Iris pigment epithelial cell (primary cell): ENCODE data around the gene AARSD1.
A peak's percentile ranks its signal among the peaks of the same experiment; 100 is the strongest.
"Not testable (repeated sequence)": the region's sequence is repeated elsewhere in the genome, so short reads cannot be mapped to it uniquely, and the experiment has no call there.

ENCODE experiments used
- DNase-seq: peaks from one replicate; pipeline ENCODE4 v3.0.0-alpha.2; 2011; ENCODE audit warnings: low read depth

AARSD1 gene

DNA sequence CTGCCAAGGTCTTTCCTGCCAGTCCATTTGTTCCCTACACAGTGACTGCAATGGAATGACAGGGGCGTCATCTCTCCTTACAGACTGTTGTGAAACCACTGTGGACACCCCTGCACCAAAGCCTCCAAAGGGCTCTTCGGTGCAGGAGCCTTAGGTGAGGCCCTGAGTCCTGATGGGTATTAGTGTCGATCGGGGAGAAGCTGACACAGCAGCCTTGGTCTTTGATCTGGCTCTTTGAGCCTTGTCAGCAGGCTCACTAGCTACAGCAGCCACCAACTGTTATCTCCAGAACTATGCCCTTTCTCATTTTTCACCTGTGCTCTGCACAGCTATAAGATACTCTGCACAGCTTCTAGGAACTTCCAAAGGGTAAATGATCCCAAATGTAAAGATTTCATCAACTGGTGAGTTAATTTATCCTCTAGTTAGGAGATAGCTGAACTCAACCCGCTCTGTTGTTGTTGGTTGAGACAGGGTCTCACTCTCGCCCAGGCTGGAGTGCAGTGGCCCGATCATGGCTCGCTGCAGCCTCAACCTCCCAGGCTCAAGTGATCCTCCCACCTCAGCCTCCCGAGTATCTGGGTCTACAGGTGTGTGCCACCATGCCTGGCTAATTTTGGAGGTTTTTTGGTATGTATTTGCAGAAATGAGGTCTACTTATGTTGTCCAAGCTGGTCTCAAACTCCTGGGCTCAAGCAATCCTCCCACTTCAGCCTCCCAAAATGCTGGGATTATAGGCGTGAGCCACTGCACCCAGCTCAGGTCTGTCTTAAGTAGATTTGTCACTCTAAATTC lies 44.0 kb downstream of the AARSD1 start:
- no peak for DNase-seq

DNA sequence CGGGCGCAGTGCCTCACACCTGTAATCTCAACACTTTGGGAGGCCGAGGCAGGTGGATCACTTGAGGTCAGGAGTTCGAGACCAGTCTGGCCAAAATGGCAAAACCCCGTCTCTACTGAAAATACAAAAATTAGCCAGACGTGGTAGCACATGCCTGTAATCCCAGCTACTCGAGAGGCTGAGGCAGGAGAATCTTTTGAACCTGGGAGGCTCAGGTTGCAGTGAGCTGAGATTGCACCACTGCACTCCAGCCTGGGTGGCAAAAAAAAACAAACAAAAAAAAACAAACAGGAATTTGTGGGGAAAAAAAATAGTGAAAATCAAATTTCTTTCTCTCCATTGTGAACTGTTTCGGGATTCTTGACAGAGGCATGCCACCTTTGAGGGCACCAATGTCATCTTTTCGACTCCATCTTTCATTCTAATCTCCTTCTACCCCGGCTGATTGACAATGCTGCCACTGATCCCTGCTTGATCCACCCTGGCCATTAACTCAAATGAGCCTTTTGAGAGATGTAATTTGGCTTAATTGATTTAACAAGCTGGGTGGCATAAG lies 44.7 kb downstream of the AARSD1 start:
- not testable (repeated sequence) for DNase-seq

DNA sequence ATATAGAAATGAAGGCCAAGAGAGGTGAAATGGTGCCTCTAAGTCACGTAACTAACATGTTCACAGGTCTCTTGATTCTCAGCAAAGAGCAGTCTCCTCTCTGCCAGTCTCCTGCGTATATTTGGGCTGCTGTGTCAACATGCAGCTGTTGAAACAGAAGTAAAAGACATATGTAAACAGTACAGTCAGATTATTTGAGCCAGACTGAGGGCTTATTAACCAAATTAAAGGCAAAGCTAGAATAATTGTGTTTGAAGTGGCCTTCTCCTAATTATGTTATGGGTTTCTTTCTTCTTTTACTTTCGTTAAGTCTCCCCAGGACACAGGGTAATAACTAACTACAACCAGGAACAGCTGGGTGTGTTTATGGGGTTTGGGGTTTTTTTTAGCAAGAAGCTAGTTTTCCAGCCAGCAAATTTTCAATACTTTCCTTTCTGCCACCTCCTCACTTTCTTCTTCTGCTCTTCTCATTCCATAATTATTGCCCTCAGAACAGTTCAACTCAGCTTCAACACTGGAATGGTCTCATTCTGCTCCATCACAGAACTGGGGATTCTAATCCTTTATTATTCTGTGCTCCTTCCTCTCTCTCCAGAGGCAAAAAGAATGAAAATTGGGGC lies 45.2 kb downstream of the AARSD1 start:
- no peak for DNase-seq

DNA sequence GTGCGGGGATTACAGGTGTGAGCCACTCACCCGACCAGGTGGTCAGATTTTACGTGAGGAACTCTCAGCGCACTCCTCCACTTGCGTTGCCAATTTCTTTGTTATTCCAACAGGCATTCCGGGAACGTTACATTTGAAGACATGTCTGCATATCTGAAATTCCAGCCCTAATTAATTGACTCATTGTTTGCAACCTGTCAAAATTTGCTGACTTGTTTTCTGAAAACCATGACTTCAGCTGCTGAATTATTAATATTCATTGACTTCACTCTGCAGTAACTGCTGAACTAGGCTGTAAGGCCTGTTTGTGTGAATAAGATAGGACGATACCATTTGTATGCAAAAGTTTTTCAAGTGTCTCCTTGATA lies 47.0 kb downstream of the AARSD1 start:
- no peak for DNase-seq

DNA sequence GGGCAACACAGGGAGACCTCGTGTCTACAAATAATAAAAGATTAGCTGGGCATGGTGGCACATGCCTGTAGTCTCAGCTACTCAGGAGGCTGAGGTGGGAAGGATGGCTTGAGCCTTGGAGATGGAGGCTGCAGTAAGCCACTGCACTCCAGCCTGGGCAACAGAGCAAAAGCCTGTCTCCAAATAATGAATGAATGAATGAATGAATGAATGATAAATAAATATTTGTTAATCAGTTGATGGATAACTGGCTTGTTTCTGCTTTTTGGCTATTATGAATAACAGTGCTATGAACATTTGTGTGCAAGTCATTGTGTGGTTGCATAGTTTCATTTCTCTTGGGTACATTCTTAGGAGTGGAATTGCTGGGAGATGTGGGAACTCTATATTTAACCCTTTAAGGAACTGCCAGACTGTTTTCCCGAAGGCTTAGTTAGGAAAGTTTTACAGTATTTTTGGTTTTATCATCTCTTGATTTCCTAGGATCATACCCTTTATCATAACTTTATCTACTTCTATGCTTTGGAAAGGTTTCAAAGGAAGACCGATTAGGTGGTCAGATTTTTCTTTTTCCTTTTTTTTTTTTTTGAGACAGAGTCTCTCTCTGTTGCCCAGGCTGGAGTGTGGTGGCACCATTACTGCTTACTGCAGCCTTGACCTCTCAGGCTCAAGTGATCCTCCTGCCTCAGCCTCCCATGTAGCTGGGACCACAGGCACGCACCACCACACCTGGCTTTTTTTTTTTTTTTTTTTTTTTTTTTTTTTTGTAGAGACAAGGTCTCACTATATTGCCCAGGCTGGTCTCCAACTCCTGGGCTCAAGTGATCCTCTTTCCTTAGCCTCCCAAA lies 47.6 kb downstream of the AARSD1 start:
- not testable (repeated sequence) for DNase-seq

DNA sequence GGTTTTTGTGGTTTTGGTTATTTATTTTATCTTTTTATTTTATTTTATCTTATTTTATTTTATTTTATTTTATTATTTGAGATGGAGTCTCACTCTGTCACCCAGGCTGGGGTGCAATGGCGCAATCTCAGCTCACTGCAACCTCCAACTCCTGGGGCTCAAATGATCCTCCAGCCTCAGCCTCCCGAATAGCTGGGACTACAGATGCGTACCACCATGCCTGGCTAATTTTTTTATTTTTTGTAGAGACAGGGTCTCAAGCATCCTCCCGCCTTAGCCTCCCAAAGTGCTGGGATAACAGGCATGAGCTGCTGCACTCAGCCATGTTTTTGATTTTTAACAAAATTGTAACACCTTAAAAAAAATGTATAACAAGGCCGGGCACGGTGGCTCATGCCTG lies 49.0 kb downstream of the AARSD1 start:
- DNase-seq = not testable (repeated sequence)

DNA sequence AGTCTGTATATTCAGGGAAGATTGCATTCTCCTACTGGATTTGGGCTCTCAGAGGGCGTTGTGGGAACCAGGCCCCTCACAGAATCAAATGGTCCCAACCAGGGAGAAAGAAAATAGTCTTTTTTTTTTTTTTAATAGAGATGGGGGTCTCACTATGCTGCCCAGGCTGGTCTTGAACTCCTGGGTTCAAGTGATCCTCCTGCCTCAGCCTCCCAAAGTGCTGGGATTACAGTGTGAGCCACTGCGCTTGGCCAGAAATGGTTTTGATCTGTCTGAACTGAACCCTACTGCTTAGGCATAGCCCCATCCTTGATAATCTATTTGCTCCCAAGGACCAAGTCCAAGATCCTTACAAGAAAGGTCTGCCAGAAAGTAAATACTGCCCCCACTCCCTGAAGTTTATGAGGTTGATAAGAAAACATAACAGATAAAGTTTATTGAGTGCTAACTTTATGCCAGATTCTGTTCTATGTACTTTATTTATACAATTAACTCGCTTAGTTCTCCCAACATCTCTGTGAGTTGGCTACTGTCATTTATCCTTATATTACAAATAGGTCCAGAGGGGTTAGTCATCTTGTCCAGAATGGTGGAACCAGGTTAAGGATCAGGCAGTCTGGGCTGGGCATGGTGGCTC lies 50.2 kb downstream of the AARSD1 start:
- no peak for DNase-seq

DNA sequence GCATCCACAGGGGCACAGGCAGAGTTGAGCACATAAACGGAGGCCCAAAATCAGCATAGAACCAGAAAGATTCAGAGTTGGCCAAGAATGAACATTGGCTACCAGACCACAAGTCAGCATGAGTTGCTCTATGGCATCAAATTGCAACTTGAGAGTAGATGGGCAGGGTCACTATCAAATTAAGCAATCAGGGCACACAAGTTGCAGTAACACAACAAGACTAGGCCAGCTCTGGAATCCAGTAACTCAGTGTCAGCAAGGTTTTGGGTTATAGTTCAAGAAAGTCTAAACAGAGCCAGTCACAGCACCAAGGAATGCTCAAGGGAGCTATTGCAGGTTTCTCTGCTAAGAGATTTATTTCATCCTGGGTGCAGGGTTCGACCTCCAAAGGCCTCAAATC lies 50.7 kb downstream of the AARSD1 start:
- peak; percentile 42 for DNase-seq

DNA sequence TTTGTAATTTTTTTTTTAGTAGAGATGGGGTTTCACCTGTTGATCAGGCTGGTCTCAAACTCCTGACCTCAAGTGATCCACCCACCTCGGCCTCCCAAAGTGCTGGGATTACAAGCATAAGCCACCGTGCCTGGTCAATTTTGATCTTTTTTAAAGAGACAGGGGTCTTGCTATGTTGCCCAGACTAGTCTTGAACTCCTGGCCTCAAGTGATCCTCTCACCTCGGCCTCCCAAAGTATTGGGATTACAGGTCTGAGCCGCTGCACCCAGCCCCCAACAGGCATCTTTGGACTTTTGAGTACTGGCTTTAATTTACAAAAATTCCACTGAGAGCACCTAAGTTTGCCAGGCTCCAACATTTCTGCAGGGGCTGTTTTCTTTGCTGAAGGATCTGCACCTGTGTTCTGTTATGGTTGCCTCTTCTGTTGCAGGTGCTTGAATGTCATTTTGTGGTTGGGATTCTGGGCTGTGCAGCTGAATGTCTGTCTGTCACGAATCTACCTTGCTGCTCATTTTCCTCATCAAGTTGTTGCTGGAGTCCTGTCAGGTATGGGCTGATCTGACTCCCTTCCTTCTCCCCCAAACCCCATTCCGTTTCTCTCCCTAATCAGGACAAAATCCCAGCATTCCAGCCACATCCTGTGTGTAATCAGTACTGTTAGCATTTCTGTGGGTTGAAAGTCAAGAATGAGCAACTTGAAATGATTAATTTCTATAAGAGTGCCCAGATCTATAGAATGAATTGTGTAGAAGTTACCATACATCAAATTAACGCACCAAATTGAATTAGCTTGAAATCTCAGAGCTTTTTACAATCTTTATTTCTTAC lies 55.2 kb downstream of the AARSD1 start:
- DNase-seq = no peak

DNA sequence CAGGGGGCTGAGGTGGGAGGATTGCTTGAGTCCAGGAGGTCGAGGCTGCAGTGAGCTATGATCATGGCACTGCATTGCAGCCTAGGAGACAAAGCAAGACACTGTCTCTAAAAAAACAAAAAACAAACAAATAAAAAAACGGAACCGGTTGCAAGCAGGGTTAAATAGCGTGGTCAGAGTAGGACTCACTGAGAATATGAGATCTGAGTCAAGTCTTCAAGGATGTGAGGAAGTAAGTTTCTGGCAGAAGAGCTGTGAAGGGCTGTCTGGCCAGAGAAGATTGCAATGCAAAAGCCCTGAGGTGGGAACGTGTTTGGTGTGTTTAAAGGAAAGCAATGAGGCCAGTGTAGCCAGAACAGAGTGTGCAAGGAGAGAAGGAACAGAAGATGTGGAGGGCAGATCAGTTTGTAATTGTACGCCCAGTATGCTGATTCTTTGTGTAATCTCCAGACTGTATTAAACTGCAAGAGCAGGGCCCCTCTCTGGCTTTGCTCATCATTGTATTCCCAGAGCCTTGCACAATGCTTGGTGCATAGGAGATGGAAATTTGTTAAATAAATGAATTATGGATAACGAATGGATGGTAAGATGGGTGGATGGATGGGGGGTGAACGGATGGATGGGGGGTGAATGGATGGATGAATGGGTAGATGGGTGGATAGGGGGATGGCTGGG lies 57.3 kb downstream of the AARSD1 start:
- no peak for DNase-seq

DNA sequence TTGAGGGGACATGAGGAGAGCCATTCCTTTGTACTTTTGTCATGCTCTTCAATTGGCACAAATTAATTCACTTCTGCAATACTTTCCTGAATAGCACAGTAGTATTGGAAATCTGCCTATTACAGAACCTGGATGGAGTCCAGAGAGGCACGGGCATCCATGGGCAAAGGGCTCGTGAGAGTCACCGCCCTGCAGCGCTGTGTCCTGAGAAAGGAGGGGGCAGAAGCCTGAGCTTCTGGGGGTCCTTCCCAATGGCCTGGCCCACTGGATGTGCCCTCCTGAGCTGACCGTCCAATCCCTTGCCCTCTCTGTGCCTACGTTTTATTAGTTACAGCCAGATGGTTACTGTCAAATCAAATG lies 60.2 kb downstream of the AARSD1 start:
- DNase-seq = no peak

DNA sequence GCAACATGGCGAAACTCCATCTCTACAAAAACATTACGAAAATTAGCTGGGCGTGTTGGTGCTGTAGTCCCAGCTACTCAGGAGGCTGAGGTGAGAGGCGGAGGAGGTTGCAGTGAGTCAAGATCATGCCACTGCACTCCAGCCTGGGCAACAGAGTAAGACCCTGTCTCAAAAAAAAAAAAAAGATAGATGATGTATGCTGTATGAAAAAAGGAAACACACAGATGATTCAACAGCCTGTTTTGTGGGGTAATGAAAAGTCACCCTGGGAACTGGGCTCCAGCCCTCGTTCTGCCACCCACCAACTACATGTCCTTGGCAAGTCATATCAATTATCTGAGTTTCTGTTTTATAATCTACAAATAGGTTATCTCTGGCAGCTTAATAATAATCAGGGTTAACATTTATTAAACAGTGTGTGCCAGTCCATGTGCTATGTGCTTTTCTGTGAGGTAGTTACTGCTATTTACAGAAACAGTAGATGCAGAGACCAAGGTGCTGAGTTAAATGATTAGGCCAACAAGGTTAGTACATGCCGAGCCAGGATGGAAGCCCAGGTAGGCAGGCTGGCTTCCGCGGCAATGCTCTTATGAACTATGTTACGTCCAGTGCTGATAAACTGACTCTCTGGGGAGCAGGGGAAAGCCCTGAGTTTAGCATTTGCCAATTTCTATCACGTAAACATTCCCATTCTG lies 62.6 kb downstream of the AARSD1 start:
- DNase-seq = no peak
